IMR-90 (cell line): ENCODE data around the gene EPB41L4A. TPM values are rescaled to one million over a fixed set of nuclear protein-coding genes. Genes with fewer than 3 reads are reported as not detected.

Experiments
- ATAC-seq: fragments of 200-7000 bp; cut with Tn5 transposase; 2 replicates; pipeline ENCODE4 v1.9.1; 2020; ENCODE audit warnings: low read depth, mild to moderate bottlenecking, moderate library complexity
- BruUV-seq: library from RNA; stranded (reverse); fragments of 400-500 nt; replicated peaks from 2 replicates; lab custom pipeline; 2021; lab: Mats Ljungman, UMichigan
- CTCF ChIA-PET: fragments of 300-600 bp; formaldehyde crosslinking; extraction: SDS; loops from one replicate; lab custom pipeline; 2021; ENCODE audit warnings: antibody characterized with exemption; lab: Yijun Ruan, JAX
- POLR2A ChIA-PET: fragments of 300-600 bp; sonication (Branson Sonifier 250); formaldehyde crosslinking; loops from one replicate; lab custom pipeline; 2022; ENCODE audit warnings: antibody characterized with exemption; ENCODE audit not compliant: unreplicated experiment; lab: Charles Lee
- DNase-seq: peaks from one replicate; pipeline ENCODE4 v3.0.0; 2013
- H2AFZ ChIP-seq: replicated peaks from 2 replicates; pipeline ENCODE3; 2013; ENCODE audit warnings: low read length, mild to moderate bottlenecking; ENCODE audit not compliant: poor library complexity
- H2AK5ac ChIP-seq: 2 replicates; pipeline ENCODE4 v1.6.1; 2013; ENCODE audit warnings: low read depth, low read length, inconsistent platforms
- H2AK9ac ChIP-seq: replicated peaks from 2 replicates; pipeline ENCODE3; 2013; ENCODE audit warnings: mild to moderate bottlenecking, low read depth, low read length, moderate library complexity; ENCODE audit not compliant: poor library complexity
- H2BK120ac ChIP-seq: 2 replicates; pipeline ENCODE4 v1.6.1; 2013; ENCODE audit warnings: low read depth, low read length, inconsistent platforms
- H2BK15ac ChIP-seq: 3 replicates; pipeline ENCODE4 v1.6.1; 2013; ENCODE audit warnings: low read depth, low read length, inconsistent platforms
- H2BK20ac ChIP-seq: 2 replicates; pipeline ENCODE4 v1.6.1; 2013; ENCODE audit warnings: low read depth, mild to moderate bottlenecking, inconsistent platforms, low read length, moderate library complexity
- H2BK5ac ChIP-seq: 2 replicates; pipeline ENCODE4 v1.6.1; 2013; ENCODE audit warnings: mild to moderate bottlenecking, low read depth, low read length, inconsistent platforms; ENCODE audit not compliant: poor library complexity, severe bottlenecking
- H3K14ac ChIP-seq: replicated peaks from 2 replicates; pipeline ENCODE4 v1.6.1; 2013; ENCODE audit warnings: low read depth, low read length, inconsistent platforms
- H3K18ac ChIP-seq: 2 replicates; pipeline ENCODE4 v1.6.1; 2013; ENCODE audit warnings: low read depth, low read length, control low read depth
- H3K23ac ChIP-seq: 2 replicates; pipeline ENCODE4 v1.6.1; 2013; ENCODE audit warnings: low read depth, low read length, inconsistent platforms
- H3K27ac ChIP-seq: 2 replicates; pipeline ENCODE4 v1.5.1; 2013; ENCODE audit warnings: mild to moderate bottlenecking, control low read depth, low read length; ENCODE audit not compliant: insufficient read depth
- H3K27me3 ChIP-seq: 2 replicates; pipeline ENCODE4 v1.6.1; 2013; ENCODE audit warnings: low read length; ENCODE audit not compliant: control insufficient read depth, insufficient read depth
- H3K36me3 ChIP-seq: 2 replicates; pipeline ENCODE4 v1.6.1; 2013; ENCODE audit warnings: low read length, mixed read lengths; ENCODE audit not compliant: control insufficient read depth, insufficient read depth
- H3K4ac ChIP-seq: 2 replicates; pipeline ENCODE4 v1.6.1; 2013; ENCODE audit warnings: low read depth, low read length, inconsistent platforms
- H3K4me1 ChIP-seq: 2 replicates; pipeline ENCODE4 v1.6.1; 2013; ENCODE audit warnings: low read length, mixed read lengths; ENCODE audit not compliant: control insufficient read depth, insufficient read depth
- H3K4me2 ChIP-seq: 2 replicates; pipeline ENCODE4 v1.6.1; 2013; ENCODE audit warnings: low read depth, mild to moderate bottlenecking, control low read depth, low read length, moderate library complexity
- H3K4me3 ChIP-seq: 2 replicates; pipeline ENCODE4 v1.5.1; 2013; ENCODE audit warnings: low read depth, mild to moderate bottlenecking, control low read depth, low read length, moderate library complexity; ENCODE audit not compliant: insufficient read depth
- H3K56ac ChIP-seq: 2 replicates; pipeline ENCODE4 v1.6.1; 2013; ENCODE audit warnings: low read length, inconsistent platforms; ENCODE audit not compliant: insufficient read depth; ENCODE audit errors: extremely low read depth
- H3K79me1 ChIP-seq, 2 experiments: 2 replicates each; pipeline ENCODE4 v1.6.1; 2013; ENCODE audit warnings: low read length in 2 of 2, inconsistent platforms in 1 of 2, low read depth in 1 of 2
- H3K9ac ChIP-seq: 2 replicates; pipeline ENCODE4 v1.6.1; 2013; ENCODE audit warnings: low read depth, low read length, control low read depth
- H3K9me1 ChIP-seq: 2 replicates; pipeline ENCODE4 v1.6.1; 2013; ENCODE audit warnings: low read length, inconsistent platforms; ENCODE audit not compliant: insufficient read depth
- H3K9me3 ChIP-seq: 2 replicates; pipeline ENCODE4 v1.6.1; 2013; ENCODE audit warnings: low read length; ENCODE audit not compliant: control insufficient read depth, insufficient read depth
- H4K20me1 ChIP-seq: 2 replicates; pipeline ENCODE4 v1.6.1; 2013; ENCODE audit warnings: low read length, inconsistent platforms; ENCODE audit not compliant: insufficient read depth
- H4K5ac ChIP-seq: 2 replicates; pipeline ENCODE4 v1.6.1; 2013; ENCODE audit warnings: mild to moderate bottlenecking, low read depth, low read length, control low read depth
- H4K8ac ChIP-seq, 2 experiments: 2 replicates each; pipeline ENCODE4 v1.6.1; 2013; ENCODE audit warnings: low read depth in 2 of 2, low read length in 2 of 2, control low read depth in 1 of 2, inconsistent platforms in 1 of 2
- H4K91ac ChIP-seq: 2 replicates; pipeline ENCODE4 v1.6.1; 2013; ENCODE audit warnings: low read depth, low read length, inconsistent platforms; ENCODE audit not compliant: insufficient read depth
- BHLHE40 ChIP-seq: fragments of 150-350 bp; IDR thresholded peaks from 2 replicates; pipeline ENCODE4 v1.6.1; 2016; ENCODE audit warnings: mild to moderate bottlenecking, low read depth, low read length
- CEBPB ChIP-seq: IDR thresholded peaks from 2 replicates; pipeline ENCODE4 v1.6.1; 2012; ENCODE audit warnings: low read depth, low read length, improper control_type of control experiment
- CHD1 ChIP-seq: IDR thresholded peaks from 2 replicates; pipeline ENCODE4 v1.6.1; 2012; ENCODE audit warnings: low read depth, low read length, improper control_type of control experiment
- ELK1 ChIP-seq: fragments of 150-350 bp; IDR thresholded peaks from 2 replicates; pipeline ENCODE4 v1.6.1; 2016; ENCODE audit warnings: low read depth, mild to moderate bottlenecking, low read length, moderate library complexity, borderline replicate concordance
- FOS ChIP-seq: fragments of 150-350 bp; IDR thresholded peaks from 2 replicates; pipeline ENCODE4 v1.6.1; 2016; ENCODE audit warnings: low read depth, low read length
- MAFK ChIP-seq: IDR thresholded peaks from 2 replicates; pipeline ENCODE4 v1.6.1; 2012; ENCODE audit warnings: low read depth, low read length, improper control_type of control experiment
- MAZ ChIP-seq: IDR thresholded peaks from 2 replicates; pipeline ENCODE4 v1.6.1; 2012; ENCODE audit warnings: low read depth, mild to moderate bottlenecking, low read length, improper control_type of control experiment, moderate library complexity, borderline replicate concordance
- MXI1 ChIP-seq: IDR thresholded peaks from 2 replicates; pipeline ENCODE4 v1.6.1; 2012; ENCODE audit warnings: low read depth, mild to moderate bottlenecking, low read length, moderate library complexity, borderline replicate concordance
- NFE2L2 ChIP-seq: fragments of 150-350 bp; IDR thresholded peaks from 2 replicates; pipeline ENCODE4 v1.6.1; 2016; ENCODE audit warnings: low read depth, mild to moderate bottlenecking, low read length
- POLR2A ChIP-seq: IDR thresholded peaks from 2 replicates; pipeline ENCODE4 v1.6.1; 2012; ENCODE audit warnings: mild to moderate bottlenecking, low read depth, low read length
- RCOR1 ChIP-seq: IDR thresholded peaks from 2 replicates; pipeline ENCODE4 v1.6.1; 2012; ENCODE audit warnings: mild to moderate bottlenecking, low read length, improper control_type of control experiment; ENCODE audit not compliant: insufficient replicate concordance
- RFX5 ChIP-seq: IDR thresholded peaks from 2 replicates; pipeline ENCODE4 v1.8.0; 2012; ENCODE audit warnings: low read depth, mild to moderate bottlenecking, low read length, moderate library complexity
- USF2 ChIP-seq: fragments of 150-350 bp; IDR thresholded peaks from 2 replicates; pipeline ENCODE4 v1.6.1; 2017; ENCODE audit warnings: mild to moderate bottlenecking, antibody characterized with exemption, low read length, low read depth
- WGBS, 2 experiments: methylation state at CpG; one replicate each; pipeline versions ENCODE4 v1.1.5 to v1.1.7; 2013; ENCODE audit warnings: missing lambda C conversion rate in 2 of 2; ENCODE audit not compliant: insufficient read length in 1 of 2; ENCODE audit errors: extremely low coverage in 2 of 2; 5-methylcytosine and 5-hydroxymethylcytosine counted together
- dilution Hi-C: fragments of 300-500 bp; cut with HindIII; formaldehyde crosslinking; loops from one replicate; pipeline ENCODE4 v1.14.3; 2018; ENCODE audit warnings: low sequenced_read_pairs; ENCODE audit not compliant: unreplicated experiment
- in situ Hi-C: fragments of 300-500 bp; cut with MboI; formaldehyde crosslinking; loops from 3 replicates; pipeline ENCODE4 v1.14.3; 2019; ENCODE audit warnings: low sequenced_read_pairs, inconsistent platforms, mixed read lengths
- intact Hi-C: fragments of 100-400 bp; cut with micrococcal nuclease; formaldehyde crosslinking; loops from 2 replicates; pipeline ENCODE4 v1.10.0; 2022
- polyA plus RNA-seq, 3 experiments: library from polyadenylated mRNA; depleted of rRNA; stranded (reverse); fragments of >200 nt; gene quantifications; 2 replicates each; pipeline ENCODE4 v1.2.3, GENCODE V29; 2012; ENCODE audit warnings: low replicate concordance in 1 of 3
- total RNA-seq: library from RNA; depleted of rRNA; stranded (reverse); fragments of >200 nt; gene quantifications from 2 replicates; pipeline ENCODE4 v1.2.3, GENCODE V29; 2012
- TF ChIP-seq, protein P1 (sequence below): conservative IDR thresholded peaks from 2 replicates; pipeline ENCODE4 v1.5.1; 2012; ENCODE audit warnings: mild to moderate bottlenecking, low read depth, low read length, improper control_type of control experiment

Gene EPB41L4A
- total and polyA plus RNA-seq, 2 of the 4 experiments (the other 2 are of a cell fraction), result under 0.01 to 0.02 TPM

GRCh38 chr5:112371067-112371466 is 48.0 kb downstream of the EPB41L4A start:
- H3K27ac ChIP-seq, result no peak overlapping the region
- H3K4me3 ChIP-seq, result no peak overlapping the region
- no peaks in the 10 kb centered on the region for H3K36me3 ChIP-seq
- no peaks in the 10 kb centered on the region for H3K9me1 ChIP-seq
- BruUV-seq, result no TSS peak
- POLR2A ChIA-PET, result no interaction called here
- H2BK15ac ChIP-seq, result no peak overlapping the region
- H3K18ac ChIP-seq, result no peak overlapping the region
- H3K9ac ChIP-seq, result no peak overlapping the region
- no peak overlapping the region for H3K4ac ChIP-seq
- H3K27me3 ChIP-seq, result no peaks in the 10 kb centered on the region
- no CpG with 5 or more reads among the region's 2 CpGs for WGBS, 2 experiments
- intact Hi-C loops (no loop called here), dilution Hi-C loops (no loop called here), in situ Hi-C loops (no loop called here)
- H2AK5ac ChIP-seq, result no peak overlapping the region
- H4K91ac ChIP-seq, result no peak overlapping the region
- H4K8ac ChIP-seq, result no peak overlapping the region
- H4K5ac ChIP-seq, result no peak overlapping the region
- DNase-seq (no peak), ATAC-seq (no peak)
- no peak overlapping the region for H2BK120ac ChIP-seq
- H3K4me2 ChIP-seq, result no peak overlapping the region
- no peak overlapping the region for H2BK5ac ChIP-seq
- H3K4me1 ChIP-seq, result no peaks in the 10 kb centered on the region
- H3K56ac ChIP-seq, result no peak overlapping the region
- TF ChIP-seq NFE2L2, result no peak
- no peak for TF ChIP-seq BHLHE40
- TF ChIP-seq POLR2A, result no peak
- TF ChIP-seq CHD1, result no peak
- no peak for TF ChIP-seq FOS
- TF ChIP-seq ELK1, result no peak
- TF ChIP-seq, protein P1, sequence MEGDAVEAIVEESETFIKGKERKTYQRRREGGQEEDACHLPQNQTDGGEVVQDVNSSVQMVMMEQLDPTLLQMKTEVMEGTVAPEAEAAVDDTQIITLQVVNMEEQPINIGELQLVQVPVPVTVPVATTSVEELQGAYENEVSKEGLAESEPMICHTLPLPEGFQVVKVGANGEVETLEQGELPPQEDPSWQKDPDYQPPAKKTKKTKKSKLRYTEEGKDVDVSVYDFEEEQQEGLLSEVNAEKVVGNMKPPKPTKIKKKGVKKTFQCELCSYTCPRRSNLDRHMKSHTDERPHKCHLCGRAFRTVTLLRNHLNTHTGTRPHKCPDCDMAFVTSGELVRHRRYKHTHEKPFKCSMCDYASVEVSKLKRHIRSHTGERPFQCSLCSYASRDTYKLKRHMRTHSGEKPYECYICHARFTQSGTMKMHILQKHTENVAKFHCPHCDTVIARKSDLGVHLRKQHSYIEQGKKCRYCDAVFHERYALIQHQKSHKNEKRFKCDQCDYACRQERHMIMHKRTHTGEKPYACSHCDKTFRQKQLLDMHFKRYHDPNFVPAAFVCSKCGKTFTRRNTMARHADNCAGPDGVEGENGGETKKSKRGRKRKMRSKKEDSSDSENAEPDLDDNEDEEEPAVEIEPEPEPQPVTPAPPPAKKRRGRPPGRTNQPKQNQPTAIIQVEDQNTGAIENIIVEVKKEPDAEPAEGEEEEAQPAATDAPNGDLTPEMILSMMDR, result no peak
- TF ChIP-seq USF2, result no peak
- TF ChIP-seq RFX5, result no peak
- no peak for TF ChIP-seq MAFK
- no peak for TF ChIP-seq RCOR1
- no peak for TF ChIP-seq CEBPB
- TF ChIP-seq MAZ, result no peak
- no peak for TF ChIP-seq MXI1
- no peaks in the 10 kb centered on the region for H3K9me3 ChIP-seq
- no peak overlapping the region for H2BK20ac ChIP-seq
- no peak overlapping the region for H3K14ac ChIP-seq
- no peak overlapping the region for H2AK9ac ChIP-seq
- H3K79me1 ChIP-seq, result no peaks in the 10 kb centered on the region
- no peaks in the 10 kb centered on the region for H4K20me1 ChIP-seq
- CTCF ChIA-PET, result interaction anchor here (1.0 kb wide), 1 partner anchor 17 kb away, joined by 4 read pairs; no protein-coding TSS in a partner anchor
- H3K23ac ChIP-seq, result no peak overlapping the region
- no peak overlapping the region for H2AFZ ChIP-seq
